Dermis blood vessel endothelial cell (primary cell): ENCODE measurements around the gene OR10D3. TPM values are rescaled to one million over a fixed set of nuclear protein-coding genes. Genes with fewer than 3 reads are reported as not detected.

ENCODE experiments used
- total RNA-seq: library from RNA; depleted of rRNA; stranded (reverse); fragments of >200 nt; gene quantifications from 2 replicates; pipeline ENCODE4 v1.2.3, GENCODE V29; 2014

OR10D3 gene
- total RNA-seq, 1 donor from 2014 or later: not detected

Other genes with a start within 250 kb of the OR10D3 start
- not detected in 2 replicates for gene OR4D5, start 243.7 kb upstream of the OR10D3 start, total RNA-seq
- not detected in 2 replicates for gene OR6T1, start 239.5 kb upstream of the OR10D3 start, total RNA-seq
- gene OR10S1, start 205.6 kb upstream of the OR10D3 start, total RNA-seq: not detected in 2 replicates
- gene OR10G6, start 188.2 kb upstream of the OR10D3 start, total RNA-seq: not detected in 2 replicates
- not detected in 2 replicates for gene OR10G4, start 170.3 kb upstream of the OR10D3 start, total RNA-seq
- gene OR10G9, start 160.3 kb upstream of the OR10D3 start, total RNA-seq: not detected in 2 replicates
- gene OR10G8, start 156.5 kb upstream of the OR10D3 start, total RNA-seq: not detected in 2 replicates
- not detected in 2 replicates for gene OR10G7, start 142.0 kb upstream of the OR10D3 start, total RNA-seq
- gene VWA5A, start 67.9 kb upstream of the OR10D3 start, total RNA-seq: 7.8 and 8.2 TPM in 2 replicates
- gene OR8G1, start 57.8 kb downstream of the OR10D3 start, total RNA-seq: not detected in 2 replicates
- not detected in 2 replicates for gene OR8G5, start 73.0 kb downstream of the OR10D3 start, total RNA-seq
- gene OR8D1, start 130.6 kb downstream of the OR10D3 start, total RNA-seq: not detected in 2 replicates
- not detected in 2 replicates for gene OR8D2, start 136.9 kb downstream of the OR10D3 start, total RNA-seq
- not detected in 2 replicates for gene OR8B2, start 201.2 kb downstream of the OR10D3 start, total RNA-seq
- gene OR8B3, start 215.7 kb downstream of the OR10D3 start, total RNA-seq: not detected in 2 replicates
- not detected in 2 replicates for gene OR8B4, start 241.5 kb downstream of the OR10D3 start, total RNA-seq